ENCODE measurements around the gene HOXA2.

Gene HOXA2

DNA sequence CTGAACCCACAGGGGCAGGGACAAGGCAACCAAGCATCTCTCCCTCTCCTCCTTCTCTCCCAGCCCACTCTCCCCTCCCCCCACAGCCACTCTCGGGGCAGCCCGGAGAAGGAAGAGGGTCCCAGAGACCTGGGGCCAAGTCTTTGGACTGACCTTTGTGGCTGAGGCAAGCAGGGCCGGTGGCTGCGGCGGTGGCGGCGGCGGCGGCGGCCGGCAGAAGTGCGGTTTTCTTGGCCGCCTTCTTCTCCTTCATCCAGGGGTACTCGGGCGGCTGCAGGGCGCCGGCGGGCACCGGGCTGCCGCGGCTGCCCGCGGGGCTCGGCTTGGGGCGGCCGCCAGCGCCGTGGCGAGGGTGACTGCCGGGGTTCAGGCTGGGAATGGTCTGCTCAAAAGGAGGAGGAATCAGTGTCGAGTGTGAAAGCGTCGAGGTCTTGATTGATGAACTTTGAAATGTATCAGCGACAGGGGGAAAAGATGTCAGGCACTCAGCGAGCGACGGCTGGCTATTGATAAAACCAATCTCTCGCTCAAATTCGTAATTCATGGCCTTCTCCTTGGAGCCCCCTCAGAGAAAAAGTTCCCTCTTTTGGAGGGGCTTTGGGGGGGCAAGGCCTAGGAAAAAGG is 414 bp downstream of the HOXA2 start:
- FAIRE-seq (no peak), DNase-seq (ENCODE audit: extremely low spot score, insufficient read length, low read depth) (no peak)

DNA sequence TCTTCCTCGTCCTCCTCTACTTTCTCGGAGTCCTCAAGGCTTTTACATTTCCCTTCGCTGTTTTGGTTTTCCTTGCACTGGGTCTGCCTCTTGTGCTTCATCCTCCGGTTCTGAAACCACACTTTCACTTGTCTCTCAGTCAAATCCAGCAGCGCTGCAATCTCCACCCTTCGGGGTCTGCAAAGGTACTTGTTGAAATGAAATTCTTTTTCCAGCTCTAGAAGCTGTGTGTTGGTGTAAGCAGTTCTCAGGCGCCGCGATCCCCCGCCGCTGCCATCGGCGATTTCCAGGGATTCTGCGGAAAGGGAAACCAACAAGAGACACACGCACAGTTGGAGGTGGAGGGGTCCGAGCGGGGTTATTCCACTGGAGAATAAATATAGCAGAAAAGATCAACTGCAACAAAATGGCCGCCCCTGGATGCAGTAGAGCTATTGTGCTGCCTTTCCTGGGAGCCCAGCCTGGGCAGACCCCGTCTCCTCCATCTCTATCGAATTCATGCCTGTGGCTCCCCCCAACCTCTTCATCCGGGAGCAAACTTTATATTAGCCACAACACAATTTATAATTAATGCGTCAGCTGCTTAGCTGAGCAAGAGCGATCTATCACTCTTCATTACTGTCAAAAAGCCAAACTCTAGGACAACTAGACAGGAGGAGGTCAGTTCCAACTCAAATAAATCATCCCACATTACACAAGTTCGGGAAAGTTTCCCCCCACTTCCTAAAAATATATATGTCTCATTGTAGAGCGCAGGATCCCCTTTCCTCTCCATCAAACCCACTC is 1.1 kb downstream of the HOXA2 start:
- no peak for FAIRE-seq
- no peak for DNase-seq (ENCODE audit: extremely low spot score, insufficient read length, low read depth)

DNA sequence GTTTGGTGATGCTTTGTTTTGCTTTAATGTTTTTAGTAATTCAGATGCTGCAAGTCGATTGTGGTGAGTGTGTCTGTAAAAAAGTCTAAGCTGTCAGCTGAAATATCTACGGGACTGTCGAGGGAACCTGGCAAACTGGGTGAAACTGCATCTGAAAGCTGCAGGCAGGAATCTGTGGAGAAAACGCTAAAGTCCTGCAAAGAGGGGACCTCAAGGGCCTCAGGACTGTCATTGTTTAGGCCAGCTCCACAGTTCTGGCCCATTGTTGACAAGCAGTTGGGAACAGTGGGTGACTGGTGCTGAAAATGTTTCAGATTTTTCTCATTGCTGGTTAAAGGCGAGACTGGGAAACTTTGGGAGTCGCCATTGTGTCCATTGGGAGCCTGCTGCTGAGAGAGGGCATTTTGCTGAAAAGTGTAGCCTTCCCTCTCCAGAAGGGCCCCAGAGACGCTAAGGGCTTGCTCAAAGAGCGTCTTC is 1.8 kb downstream of the HOXA2 start:
- DNase-seq (ENCODE audit: extremely low spot score, insufficient read length, low read depth) (no peak), FAIRE-seq (no peak)

DNA sequence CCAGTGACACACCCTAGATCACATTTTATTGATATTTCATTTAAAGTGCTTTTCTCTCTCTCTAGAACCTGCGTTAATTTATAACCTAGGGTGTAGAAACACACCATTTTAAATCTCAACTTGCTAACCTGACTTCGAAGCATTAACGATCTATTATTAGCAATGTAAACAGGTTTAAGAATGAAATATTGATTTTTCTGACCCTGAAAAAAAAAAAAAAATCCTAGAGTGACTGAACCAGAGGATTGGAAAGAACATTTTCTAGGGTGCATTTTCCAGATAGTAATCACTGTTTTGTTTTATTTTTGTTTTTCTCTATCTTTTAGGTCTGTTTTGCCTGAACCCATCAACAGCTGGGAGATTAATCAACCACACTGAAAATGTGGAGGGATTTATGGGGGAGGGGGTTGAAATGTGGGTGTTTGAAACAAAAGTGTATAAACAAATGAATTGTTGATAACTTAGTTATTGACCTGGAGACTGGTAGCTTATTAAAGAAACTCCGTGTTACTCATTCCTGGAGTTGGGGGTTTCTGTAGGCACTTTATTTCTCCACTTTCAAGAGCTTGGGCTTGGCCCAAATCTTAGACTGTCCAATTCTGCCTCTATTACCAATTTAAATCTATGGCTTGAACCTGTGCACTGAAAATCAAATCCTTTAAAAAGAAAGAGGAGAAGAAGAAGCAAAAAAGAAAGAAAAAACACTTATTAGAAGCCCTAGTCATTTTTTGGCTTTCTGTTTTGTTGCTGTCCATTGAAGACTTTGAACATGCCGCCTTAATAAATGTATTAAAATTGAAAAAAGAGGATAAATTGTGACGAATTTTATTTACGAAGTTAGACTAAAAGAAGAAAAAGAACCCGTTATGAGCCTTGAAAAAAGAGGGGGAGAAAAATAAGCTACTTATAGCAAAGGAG is 2.8 kb downstream of the HOXA2 start:
- FAIRE-seq, result no peak
- DNase-seq (ENCODE audit: extremely low spot score, insufficient read length, low read depth), result no peak

DNA sequence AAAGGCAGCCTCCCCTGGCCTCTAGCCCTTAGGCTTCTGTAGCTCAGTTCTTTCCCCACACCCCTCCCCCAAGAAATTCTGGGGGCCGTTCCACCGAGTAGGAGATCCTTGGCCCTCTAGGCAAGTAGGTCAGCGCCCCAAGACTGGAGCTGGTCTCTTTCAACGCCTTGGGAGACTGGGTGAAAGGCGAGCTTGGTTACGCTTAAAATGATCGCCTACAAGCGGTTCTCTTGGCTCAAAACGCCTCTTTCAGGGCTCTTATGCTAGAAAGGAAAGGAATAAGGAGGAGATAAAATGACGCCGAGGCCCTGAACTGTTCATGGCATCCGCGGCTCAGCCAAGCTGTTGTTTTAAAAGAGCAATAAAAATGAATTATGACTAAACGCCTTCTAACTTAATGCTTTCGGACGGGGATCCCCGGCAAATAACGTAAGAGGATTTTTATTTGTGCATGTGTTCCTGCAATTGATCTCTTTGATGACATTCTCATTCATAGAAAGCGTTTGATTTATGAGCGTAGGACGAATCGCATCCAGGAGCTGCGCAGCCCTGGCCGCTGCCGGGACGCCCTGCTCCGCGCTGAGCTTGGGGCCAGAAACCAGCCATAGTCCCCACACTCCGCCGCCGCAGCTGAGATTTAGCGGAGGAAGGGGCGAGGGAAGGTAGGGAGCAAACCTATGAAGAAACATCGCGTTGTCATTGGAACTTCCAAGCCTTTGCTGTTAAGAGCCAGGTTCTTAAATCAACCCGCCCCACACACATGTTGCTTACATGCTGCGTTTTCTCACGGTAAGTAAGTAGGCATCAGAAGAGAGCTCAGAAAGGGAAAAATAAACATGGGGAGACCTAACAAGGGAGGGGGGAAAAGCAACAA is 3.7 kb downstream of the HOXA2 start:
- DNase-seq (ENCODE audit: extremely low spot score, insufficient read length, low read depth), result no peak
- FAIRE-seq, result no peak

DNA sequence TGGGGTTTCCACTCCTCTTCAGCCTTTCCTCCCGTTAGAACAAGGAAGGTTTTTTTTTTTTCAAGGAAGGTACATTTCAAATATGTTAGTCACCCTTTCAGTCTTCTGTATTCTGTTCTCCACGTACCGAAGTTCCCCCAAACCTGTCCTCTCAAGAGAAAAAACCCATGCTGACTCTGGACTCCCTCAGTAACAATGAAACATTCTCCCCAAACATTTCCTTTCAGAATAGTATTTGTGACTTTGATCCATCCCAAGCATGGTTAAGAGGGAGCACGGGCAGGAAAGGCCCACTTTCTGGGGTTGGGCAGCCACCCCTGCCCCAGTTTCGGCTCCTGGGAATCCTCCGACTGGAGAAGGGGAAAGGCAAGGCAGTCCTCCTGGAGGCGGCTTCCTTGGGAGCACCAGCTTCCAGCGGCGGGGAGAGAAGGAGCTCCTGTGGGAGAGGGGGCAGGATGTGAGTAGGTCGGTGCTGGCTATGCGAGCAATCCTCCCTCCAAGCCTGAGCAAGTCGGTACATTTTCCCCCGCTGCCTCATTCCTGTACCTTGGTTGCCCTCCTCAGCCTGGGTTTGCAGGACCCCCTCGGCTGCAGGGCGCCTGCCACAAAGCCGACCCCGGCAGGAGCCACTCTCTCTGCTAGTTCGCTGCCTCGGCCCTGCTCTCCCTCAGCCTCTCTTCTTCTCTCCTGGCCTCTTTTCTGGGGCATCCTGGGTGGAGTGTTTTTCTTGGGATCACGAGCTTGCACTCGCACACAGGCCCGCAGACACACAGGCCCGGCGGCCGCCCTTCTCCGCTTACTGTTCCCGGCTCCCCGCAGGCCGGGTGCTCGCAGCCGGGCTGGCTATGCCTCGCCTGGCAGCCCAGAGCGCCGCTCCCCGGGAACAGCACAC is 4.6 kb downstream of the HOXA2 start:
- FAIRE-seq (no peak), DNase-seq (ENCODE audit: extremely low spot score, insufficient read length, low read depth) (no peak)

DNA sequence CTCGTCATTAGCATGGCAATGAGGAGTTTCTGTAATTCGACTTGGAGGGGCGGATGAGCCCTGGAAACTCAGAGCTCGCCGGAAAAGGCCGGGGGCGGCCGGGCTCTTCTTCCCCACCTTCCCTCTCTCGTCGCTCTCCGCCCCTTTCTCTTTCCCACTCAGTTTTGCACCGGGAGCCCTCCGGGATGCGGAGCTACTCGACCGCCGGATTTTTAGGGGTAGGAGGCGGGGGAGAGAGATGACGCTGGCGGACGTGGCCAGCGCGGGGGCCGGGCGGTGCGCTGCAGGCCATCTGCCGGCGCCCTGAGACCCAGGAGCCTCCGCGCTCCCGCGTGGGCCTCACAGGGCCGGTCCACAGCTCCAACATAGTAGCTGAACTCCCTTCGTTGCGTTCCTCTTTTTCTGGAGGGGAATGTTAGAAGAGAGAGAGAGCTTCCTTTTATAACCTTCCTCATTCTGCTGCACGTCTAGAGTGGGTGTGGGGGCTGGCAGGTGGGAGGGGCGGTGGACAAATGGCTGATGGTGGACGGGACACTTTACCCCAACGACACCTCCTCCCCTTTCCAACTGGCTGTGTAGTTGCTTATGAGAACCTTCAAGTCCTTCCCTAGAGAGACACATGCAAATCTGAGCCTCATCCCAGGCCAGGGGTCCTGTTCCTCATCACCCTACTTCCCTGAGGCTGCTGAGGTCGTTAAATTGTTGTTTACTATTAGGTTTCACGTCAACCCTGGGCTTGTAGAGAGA is 5.5 kb downstream of the HOXA2 start:
- FAIRE-seq (peak; percentile 33), DNase-seq (ENCODE audit: extremely low spot score, insufficient read length, low read depth) (peak; percentile 28)

DNA sequence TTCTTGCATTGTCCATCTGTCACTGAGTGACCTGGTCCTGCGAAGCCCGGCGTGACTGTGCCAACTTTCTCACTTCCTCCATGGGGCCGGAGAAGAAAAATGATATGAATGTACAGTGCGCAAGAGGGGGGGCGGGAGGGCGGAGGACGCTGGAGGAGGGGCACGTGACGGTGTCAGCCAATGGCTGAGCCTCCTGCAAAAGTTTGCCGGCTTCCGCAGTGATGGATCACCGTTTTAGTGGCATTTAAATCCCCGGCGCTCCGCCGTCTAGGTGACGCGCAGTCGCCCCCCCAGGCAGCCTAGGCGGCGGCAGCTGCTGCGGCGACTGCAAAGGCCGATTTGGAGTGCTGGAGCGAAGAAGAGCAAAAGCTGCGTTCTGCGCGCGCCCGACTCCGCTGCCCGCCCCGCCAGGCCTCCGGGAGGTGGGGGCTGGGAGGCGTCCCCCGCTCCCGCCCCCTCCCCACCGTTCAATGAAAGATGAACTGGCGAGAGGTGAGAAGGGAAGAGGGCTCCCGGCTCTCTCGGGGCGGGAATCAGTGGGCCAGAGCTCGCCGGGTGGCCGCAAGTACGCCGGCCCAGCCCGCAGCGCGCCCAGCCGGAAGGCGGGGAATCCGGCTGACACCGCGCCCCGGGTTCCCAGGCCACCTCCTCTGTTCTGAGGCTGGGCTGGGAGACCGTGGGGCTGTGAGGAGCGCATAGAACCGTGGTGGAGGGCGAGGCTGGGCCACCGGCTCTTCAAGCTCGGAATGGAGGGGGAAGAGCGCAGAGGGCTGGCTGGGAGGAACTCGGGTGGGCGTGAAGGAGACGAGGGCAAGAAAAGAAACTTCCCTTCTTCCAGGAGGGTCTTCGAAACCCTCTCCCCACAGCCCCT is 6.4 kb downstream of the HOXA2 start, which contains the start of gene HOXA1:
TSS of gene HOXA1 (minus strand) at position 104 of the 871 bp plus-strand sequence. CDS start at position 16, 88 bp downstream.
- DNase-seq (ENCODE audit: extremely low spot score, insufficient read length, low read depth) (peak; percentile 93), FAIRE-seq (peak; percentile 96)

DNA sequence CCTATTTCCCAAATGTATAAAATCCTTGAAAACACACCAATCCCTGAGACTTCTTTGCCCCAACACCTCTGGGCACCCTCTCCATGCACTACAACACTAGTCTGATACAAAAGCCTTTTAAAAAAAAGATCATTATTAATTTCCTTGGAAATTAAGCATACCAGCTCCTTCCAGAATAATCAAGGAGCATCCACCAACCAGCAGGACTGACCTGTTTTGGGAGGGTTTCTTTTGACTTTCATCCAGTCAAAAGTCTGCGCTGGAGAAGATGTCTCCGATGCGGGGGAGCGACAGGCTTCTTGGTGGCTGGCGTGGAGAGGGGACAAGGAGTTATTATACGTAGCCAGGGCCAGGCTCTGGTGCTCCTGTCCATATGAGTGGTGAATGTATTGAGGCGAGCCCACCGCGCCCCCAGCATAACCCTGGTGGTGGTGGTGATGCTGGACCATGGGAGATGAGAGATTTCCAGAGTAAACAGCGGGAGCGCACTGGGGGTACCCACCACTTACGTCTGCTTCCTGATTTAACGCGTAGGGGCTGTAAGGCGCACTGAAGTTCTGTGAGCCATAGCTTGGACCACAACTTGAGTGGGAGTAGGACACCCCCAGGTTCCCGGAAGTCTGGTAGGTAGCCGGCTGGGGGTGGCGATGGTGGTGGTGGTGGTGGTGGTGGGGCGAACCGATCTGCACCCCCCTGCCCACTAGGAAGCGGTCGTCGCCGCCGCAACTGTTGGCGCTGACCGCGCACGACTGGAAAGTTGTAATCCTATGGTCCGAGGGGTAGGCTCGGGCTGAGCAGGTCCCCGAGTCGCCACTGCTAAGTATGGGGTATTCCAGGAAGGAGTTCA is 7.2 kb downstream of the HOXA2 start:
- FAIRE-seq (no peak), DNase-seq (ENCODE audit: extremely low spot score, insufficient read length, low read depth) (no peak)

DNA sequence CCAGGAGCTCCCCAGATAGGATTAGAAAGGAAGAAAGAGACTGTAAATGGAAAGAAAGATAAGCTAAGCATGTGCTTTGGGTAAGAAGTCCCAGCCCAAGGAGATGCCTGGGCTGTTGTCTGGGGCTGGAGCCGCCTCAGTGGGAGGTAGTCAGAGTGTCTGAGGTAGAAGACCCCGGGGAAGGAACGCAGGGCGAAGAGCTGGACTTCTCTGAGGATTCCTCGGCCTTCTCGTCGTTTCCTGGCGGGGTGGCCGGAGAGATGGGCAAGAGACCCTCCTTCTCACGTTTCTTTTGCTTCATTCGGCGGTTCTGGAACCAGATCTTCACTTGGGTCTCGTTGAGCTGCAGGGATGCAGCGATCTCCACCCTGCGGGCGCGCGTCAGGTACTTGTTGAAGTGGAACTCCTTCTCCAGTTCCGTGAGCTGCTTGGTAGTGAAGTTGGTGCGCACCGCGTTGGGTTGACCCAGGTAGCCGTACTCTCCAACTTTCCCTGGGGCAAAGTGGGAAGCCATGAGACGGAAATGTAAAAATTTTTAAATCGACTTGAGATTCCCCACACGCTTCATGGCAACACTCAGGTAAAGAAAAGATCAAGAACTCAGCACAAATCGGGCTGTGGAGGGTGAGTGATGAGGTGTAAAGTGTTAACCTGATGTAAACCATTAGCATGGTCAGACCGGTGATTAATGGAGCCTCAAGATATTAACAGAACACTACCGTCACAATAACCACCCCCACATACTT is 8.0 kb downstream of the HOXA2 start:
- no peak for FAIRE-seq

DNA sequence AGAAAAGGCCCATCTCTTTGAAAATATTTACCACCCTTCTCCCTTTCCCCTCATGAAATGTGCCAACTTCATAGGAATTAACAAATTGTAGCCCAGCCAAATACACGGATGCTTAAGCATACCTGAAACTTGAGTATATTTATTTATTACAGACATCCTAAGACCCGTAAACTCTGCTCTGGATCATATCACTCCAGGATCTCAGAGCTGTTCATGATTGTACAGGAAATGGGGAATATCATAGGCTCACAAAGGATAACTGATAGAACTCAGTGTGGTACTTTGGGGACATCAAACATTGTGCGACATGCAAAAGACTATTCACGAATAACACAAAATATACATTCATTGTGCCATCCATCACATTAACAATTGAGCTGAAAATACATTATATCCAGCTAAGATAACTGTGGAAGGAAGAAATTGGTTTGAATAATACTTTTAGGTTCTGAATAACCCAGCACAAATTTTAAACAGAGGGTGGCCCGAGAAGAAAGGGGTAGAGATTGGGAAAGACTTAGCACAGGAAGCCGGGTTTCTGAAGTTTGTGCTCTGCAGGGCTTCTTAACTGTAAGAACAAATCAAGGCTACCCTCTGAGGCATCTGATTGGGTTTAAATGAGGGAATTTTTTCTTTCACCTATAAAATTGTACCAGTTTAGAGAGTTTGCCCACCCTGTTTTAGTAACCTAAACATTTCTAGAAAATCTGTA is 9.1 kb downstream of the HOXA2 start:
- no peak for DNase-seq (ENCODE audit: extremely low spot score, insufficient read length, low read depth)

More for the DNA sequence above, 8.0 kb downstream of the HOXA2 start:
- no peak for DNase-seq (ENCODE audit: extremely low spot score, insufficient read length, low read depth)

DNA sequence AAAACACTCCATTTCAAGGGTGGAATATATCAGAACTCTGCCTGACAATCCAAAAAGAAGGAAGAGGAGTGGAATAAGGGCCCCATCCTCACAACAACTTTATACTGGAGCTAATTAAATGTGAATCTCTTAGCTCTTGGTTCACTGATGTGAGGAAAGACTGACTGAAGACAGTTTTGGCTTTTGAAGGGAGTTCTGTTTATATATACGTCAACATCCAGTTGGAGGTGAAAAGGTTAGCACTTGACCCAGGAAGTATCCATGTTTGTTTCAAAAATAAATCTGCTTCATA is 9.7 kb downstream of the HOXA2 start:
- FAIRE-seq (no peak), DNase-seq (ENCODE audit: extremely low spot score, insufficient read length, low read depth) (no peak)

More for the DNA sequence above, 9.1 kb downstream of the HOXA2 start:
- FAIRE-seq, result no peak

DNA sequence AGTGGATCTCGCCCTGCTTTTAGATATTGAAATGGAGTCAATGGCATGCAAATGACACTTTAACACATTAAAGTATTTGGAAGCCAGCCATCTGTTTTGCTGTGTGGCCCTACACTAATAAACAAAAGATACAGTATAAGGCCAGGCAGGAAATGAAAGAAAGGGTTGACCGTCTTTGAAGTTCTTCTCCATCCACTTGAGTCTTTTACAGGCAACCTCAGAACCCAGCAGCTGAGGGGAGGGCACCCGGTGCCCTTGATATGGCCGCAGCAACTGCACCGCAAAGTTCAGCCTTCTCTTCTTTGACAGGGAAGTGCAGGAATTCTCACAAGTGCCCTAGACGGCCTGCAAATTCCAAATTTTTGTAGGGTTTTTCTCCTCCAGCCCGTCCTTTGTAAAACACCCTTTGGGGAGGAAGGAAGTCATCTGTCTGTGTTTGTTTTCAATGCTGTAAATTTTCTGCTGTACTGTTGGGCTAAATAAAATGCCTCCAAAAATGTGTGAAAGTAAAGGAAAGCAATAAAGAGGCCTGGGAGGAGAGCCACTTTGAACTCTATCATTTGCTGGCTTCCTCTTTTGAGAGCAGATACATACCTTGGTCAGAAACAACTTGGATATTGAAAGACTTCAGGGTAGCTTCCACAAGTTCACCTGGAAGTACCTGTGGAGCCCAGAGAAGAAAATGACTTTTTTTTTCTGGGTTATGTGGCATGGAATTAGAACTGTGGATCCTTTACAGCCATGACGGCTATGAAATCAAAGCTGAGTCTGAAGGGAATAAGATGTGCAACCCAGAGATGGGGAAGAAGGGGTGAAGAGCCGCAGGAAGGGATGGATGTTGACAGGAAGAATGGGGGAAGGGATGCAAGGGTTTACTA is 10.3 kb downstream of the HOXA2 start:
- no peak for FAIRE-seq
- DNase-seq (ENCODE audit: extremely low spot score, insufficient read length, low read depth), result no peak

DNA sequence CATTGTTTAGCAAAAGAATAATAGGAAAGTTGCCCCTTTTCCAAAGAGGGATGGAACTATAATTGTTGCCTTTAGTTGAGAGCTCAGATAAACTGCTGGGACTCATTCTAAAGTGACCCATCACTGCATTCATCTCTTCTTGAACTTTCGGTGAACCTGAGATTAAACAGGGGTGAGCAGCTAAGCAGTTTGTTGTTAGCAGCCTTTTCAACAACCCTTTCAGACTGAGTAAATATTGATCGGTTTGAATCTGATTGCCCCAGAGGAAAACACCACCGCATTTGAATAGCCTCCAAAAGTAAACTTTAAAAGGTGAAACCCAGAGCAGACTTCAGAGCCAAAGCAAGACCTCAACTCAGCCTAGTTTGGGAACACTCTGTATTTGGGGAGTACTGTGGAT is 11.4 kb downstream of the HOXA2 start:
- FAIRE-seq (no peak), DNase-seq (ENCODE audit: extremely low spot score, insufficient read length, low read depth) (no peak)
